EL (cell line): ENCODE results near the gene PLK4.
"Not testable (repeated sequence)": the region's sequence is repeated elsewhere in the genome, so short reads cannot be mapped to it uniquely, and the experiment has no call there.

Experiments
- DNase-seq: peaks from one replicate; pipeline ENCODE4 v3.0.0-alpha.2; 2016

Gene PLK4

GRCh38 chr4:127916512-127916911 is 35.8 kb downstream of the PLK4 start:
- DNase-seq = no peak

GRCh38 chr4:127917151-127917550 is 36.5 kb downstream of the PLK4 start:
- no peak for DNase-seq

GRCh38 chr4:127920521-127920920 is 39.8 kb downstream of the PLK4 start:
- no peak for DNase-seq

GRCh38 chr4:127922226-127922625 is 41.5 kb downstream of the PLK4 start:
- no peak for DNase-seq

GRCh38 chr4:127925720-127926119 is 45.0 kb downstream of the PLK4 start:
- not testable (repeated sequence) for DNase-seq

GRCh38 chr4:127930175-127930574 is 49.5 kb downstream of the PLK4 start:
- no peak for DNase-seq

GRCh38 chr4:127931836-127932235 is 51.1 kb downstream of the PLK4 start:
- not testable (repeated sequence) for DNase-seq

- peak; percentile 54 for DNase-seq
Measured at GRCh38 chr4:127936974-127937373, 56.3 kb downstream of the PLK4 start.
